Ovary (tissue), 9 donors: ENCODE data around the gene HECW1. TPM values are rescaled to one million over a fixed set of nuclear protein-coding genes. Genes with fewer than 3 reads are reported as not detected.

ENCODE experiments used
- DNase-seq, 5 donors: peaks; one replicate each; pipeline ENCODE4 v3.0.0-alpha.2; 2019 to 2020
- H3K27ac ChIP-seq, 2 donors: fragments of 200-600 bp; one replicate each; pipeline versions ENCODE4 v1.5.1 to v1.8.0; 2019 to 2022
- H3K27me3 ChIP-seq: fragments of 200-600 bp; one replicate; pipeline ENCODE4 v1.8.0; 2022
- H3K36me3 ChIP-seq: fragments of 200-600 bp; sonication (generic); one replicate; pipeline ENCODE4 v1.5.1; 2019
- H3K4me1 ChIP-seq: one replicate; pipeline ENCODE4 v1.8.1; 2013; ENCODE audit warnings: mild to moderate bottlenecking, moderate library complexity; ENCODE audit not compliant: insufficient read depth
- H3K4me3 ChIP-seq: fragments of 200-600 bp; sonication (generic); one replicate; pipeline ENCODE4 v1.5.1; 2017
- H3K9me3 ChIP-seq, 2 donors: fragments of 200-600 bp in 1 of 2; sonication (generic) in 1 of 2; one replicate each; pipeline versions ENCODE4 v1.5.1 to v1.8.1; 2013 to 2019; ENCODE audit warnings: mild to moderate bottlenecking in 1 of 2, moderate library complexity in 1 of 2
- EP300 ChIP-seq: sonication (generic); formaldehyde crosslinking; IDR thresholded peaks from one replicate; pipeline ENCODE4 v1.6.1; 2017; ENCODE audit warnings: antibody characterized with exemption
- POLR2A ChIP-seq: fragments of 450-650 bp; IDR thresholded peaks from one replicate; pipeline ENCODE4 v1.6.1; 2017; ENCODE audit warnings: antibody characterized with exemption, mild to moderate bottlenecking, moderate library complexity
- WGBS, 3 donors: extraction: QIAGEN DNeasy Blood & Tissue Kit in 1 of 3; methylation state at CpG; one replicate each; pipeline versions ENCODE4 v1.1.5 to v1.1.7; 2013 to 2017; 5-methylcytosine and 5-hydroxymethylcytosine counted together
- intact Hi-C, 4 donors: fragments of 100-400 bp; cut with DNase I; formaldehyde crosslinking; loops; one replicate each; pipeline versions ENCODE4 v1.11.0 to v1.15.1; 2022 to 2023
- polyA plus RNA-seq, 2 donors: library from polyadenylated mRNA; stranded (reverse); fragments of 200-250 nt in 1 of 2; fragments of 350-450 nt in 1 of 2; fragmentation: Illumina TruSeq in 1 of 2; extraction: RNeasy Lipid Tissue Mini Kit (QIAGEN cat#74804) in 1 of 2; gene quantifications; one replicate each; pipeline ENCODE4 v1.2.3, GENCODE V29; 2013 to 2014
- total RNA-seq, 7 donors: library from RNA; depleted of rRNA in 2 of 7; stranded (reverse); fragments of >200 nt in 2 of 7; fragmentation: NEBNext Ultra II Directional in 3 of 7; extraction: Animal tissue kit (Norgen Biotek cat#: 25700) in 3 of 7; gene quantifications; one replicate each; pipeline versions ENCODE4 v1.1.0 to v1.2.4, GENCODE V29; 2016 to 2023
- TF ChIP-seq, protein P1 (sequence below), 3 donors: fragments of 450-650 bp in 2 of 3; fragments of 200-600 bp in 1 of 3; IDR thresholded peaks; one replicate each; pipeline versions ENCODE4 v1.5.1 to v1.8.0; 2016 to 2022; ENCODE audit warnings: antibody characterized with exemption in 3 of 3, mild to moderate bottlenecking in 1 of 3
- donor health status: DM: no; HTN: no; CAD: no; lungs with moderate emphysema.
- donor health status: DM: no; HTN: no; CAD: no.
- donor health status: Bipolar disorder and iron deficiency.
- donor health status: DM: yes; HTN: yes; CAD: no.
- donor health status: DM: no; HTN: no; CAD: no.
- donor health status: DM: yes; HTN: yes; CAD: no.

The HECW1 gene
- total and polyA plus RNA-seq, 9 donors = 0.31 to 6.4 (median 1.8) TPM; not detected in 1

DNA sequence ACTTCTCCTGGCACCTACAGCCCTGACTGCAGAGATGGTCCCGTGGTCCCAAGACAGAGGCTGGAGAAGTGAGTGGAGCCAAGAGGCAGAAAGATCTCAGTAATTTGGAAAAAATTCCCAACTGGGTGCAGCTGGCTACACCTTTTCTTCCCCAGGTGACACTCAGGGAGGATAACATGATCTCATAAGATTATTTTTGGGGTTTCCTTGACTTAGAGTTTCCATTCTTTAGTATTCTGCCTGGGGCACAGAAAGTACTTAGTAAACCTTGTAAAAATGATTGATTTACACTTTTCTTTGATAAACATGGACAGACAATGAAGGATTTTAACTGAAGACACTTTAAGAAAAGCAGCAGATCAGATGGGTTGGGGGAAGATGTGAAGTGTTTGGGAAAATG is 38.6 kb downstream of the HECW1 start:
- no peaks in the 10 kb centered on the region for H3K27me3 ChIP-seq
- peaks cover 1% of the 10 kb centered on the region for H3K4me1 ChIP-seq
- H3K9me3 ChIP-seq = no peaks in the 10 kb centered on the region
- intact Hi-C loops = no loop called here
- WGBS, 3 donors = 79 to 92% (median 85%) methylated on average over 1 of the region's 1 CpG
- DNase-seq = no peak
- no peak overlapping the region for H3K27ac ChIP-seq
- H3K4me3 ChIP-seq = no peak overlapping the region
- no peaks in the 10 kb centered on the region for H3K36me3 ChIP-seq
- TF ChIP-seq, protein P1, sequence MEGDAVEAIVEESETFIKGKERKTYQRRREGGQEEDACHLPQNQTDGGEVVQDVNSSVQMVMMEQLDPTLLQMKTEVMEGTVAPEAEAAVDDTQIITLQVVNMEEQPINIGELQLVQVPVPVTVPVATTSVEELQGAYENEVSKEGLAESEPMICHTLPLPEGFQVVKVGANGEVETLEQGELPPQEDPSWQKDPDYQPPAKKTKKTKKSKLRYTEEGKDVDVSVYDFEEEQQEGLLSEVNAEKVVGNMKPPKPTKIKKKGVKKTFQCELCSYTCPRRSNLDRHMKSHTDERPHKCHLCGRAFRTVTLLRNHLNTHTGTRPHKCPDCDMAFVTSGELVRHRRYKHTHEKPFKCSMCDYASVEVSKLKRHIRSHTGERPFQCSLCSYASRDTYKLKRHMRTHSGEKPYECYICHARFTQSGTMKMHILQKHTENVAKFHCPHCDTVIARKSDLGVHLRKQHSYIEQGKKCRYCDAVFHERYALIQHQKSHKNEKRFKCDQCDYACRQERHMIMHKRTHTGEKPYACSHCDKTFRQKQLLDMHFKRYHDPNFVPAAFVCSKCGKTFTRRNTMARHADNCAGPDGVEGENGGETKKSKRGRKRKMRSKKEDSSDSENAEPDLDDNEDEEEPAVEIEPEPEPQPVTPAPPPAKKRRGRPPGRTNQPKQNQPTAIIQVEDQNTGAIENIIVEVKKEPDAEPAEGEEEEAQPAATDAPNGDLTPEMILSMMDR (IDR thresholded peaks at IDR 0.05) = no peak
- TF ChIP-seq POLR2A (no peak), EP300 (no peak)

DNA sequence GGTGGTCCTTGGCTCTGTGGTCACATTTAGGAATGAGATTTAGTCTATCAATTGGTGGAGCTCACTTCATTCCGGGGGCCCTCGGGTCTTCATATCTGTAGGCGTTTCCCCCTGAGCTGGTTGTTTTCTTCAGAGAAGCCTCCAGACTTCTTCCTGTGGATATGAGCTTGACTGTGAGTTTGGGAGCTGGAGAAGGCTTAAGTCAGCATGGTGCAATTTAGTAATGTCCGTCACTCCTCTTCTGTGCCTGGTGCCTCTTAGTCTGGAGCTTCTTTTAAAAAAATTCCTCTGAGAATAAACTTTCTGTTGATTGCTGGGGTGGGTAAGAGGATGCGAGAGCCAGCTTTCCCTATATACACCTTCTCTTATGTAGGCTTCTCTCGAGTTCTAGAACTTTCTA is 40.2 kb downstream of the HECW1 start:
- H3K4me3 ChIP-seq = no peak overlapping the region
- WGBS, 3 donors = 67 to 77% (median 74%) methylated on average over 6 of the region's 6 CpGs
- TF ChIP-seq POLR2A (no peak), EP300 (no peak)
- TF ChIP-seq, protein P1 (IDR thresholded peaks at IDR 0.05) = no peak
- no peaks in the 10 kb centered on the region for H3K27me3 ChIP-seq
- no peaks in the 10 kb centered on the region for H3K4me1 ChIP-seq
- H3K9me3 ChIP-seq = no peaks in the 10 kb centered on the region
- no peak for DNase-seq
- H3K36me3 ChIP-seq = no peaks in the 10 kb centered on the region
- H3K27ac ChIP-seq = no peak overlapping the region
- intact Hi-C loops = no loop called here

DNA sequence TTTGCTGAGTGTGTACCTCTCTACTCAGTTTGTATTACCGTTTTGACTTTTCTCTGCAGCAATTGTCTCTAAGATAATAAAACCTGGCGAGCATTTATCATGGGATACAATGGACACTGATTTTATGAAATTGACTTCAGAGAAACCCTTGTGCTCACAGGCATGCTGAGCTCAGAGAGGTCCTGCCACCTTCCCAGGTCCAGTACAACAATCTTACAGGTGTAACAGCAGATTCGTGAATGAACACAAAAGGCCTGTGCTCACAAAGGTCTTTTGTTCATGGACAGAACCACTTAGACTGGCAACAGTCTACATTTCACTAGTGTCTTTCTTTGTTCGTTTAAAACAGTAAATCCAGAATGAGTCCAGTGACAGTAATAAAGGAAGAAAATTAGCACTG is 43.2 kb downstream of the HECW1 start:
- no peak overlapping the region for H3K4me3 ChIP-seq
- no peaks in the 10 kb centered on the region for H3K4me1 ChIP-seq
- DNase-seq = no peak
- intact Hi-C loops = no loop called here
- TF ChIP-seq, protein P1 (IDR thresholded peaks at IDR 0.05) = no peak
- TF ChIP-seq EP300 (no peak), POLR2A (no peak)
- WGBS, 3 donors = 69 to 73% (median 70%) methylated on average over 4 of the region's 4 CpGs
- H3K27ac ChIP-seq = no peak overlapping the region
- no peaks in the 10 kb centered on the region for H3K27me3 ChIP-seq
- H3K36me3 ChIP-seq = no peaks in the 10 kb centered on the region
- H3K9me3 ChIP-seq = no peaks in the 10 kb centered on the region

DNA sequence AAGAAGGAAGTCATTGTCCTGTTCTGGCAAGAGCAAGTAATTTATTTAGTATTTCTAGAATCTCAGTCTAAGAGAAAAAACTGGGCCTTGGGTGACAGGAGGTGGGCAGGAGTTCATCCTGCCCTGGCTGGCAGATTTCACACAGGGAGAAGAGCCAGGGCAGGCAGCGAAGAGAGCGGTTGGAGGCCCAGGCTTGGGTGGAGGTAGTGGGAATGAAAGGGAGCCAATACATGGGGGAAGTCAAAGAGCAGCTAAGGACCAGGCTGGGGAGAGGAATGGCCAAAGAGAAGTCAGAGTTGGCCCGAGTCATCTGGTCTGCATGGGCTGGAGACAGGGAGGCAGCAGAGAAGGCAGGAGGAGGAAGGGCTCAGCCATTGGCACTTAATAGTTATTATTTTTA is 51.4 kb downstream of the HECW1 start:
- H3K4me1 ChIP-seq = no peaks in the 10 kb centered on the region
- no peaks in the 10 kb centered on the region for H3K27me3 ChIP-seq
- H3K4me3 ChIP-seq = no peak overlapping the region
- no peak for DNase-seq
- TF ChIP-seq, protein P1 (IDR thresholded peaks at IDR 0.05) = no peak
- TF ChIP-seq POLR2A = no peak
- no peak for TF ChIP-seq EP300
- no peaks in the 10 kb centered on the region for H3K9me3 ChIP-seq
- no peak overlapping the region for H3K27ac ChIP-seq
- intact Hi-C loops = no loop called here
- 95 to 99% (median 98%) methylated on average over 3 of the region's 3 CpGs for WGBS, 3 donors
- H3K36me3 ChIP-seq = no peaks in the 10 kb centered on the region

DNA sequence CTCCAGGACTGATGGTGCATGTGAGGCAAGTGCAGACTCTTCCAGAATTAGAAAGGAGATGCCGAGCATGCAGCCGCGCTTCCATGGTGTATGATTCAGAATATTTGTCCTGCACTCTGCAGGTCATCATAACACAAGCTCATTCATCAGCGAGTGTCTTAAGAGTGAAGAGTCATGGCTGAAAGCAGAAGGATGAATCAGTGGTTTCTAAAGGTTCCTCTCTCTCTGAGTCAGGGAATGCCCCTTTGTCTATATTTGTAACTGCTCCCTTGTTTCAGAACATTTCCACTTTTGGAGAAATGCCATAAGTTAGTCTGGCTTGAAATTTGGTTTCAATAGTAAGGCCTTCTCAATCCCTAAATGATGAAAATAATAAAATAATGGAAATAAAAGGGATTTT is 52.3 kb downstream of the HECW1 start:
- intact Hi-C loops = no loop called here
- H3K9me3 ChIP-seq = no peaks in the 10 kb centered on the region
- no peak overlapping the region for H3K27ac ChIP-seq
- DNase-seq = no peak
- no peak overlapping the region for H3K4me3 ChIP-seq
- H3K4me1 ChIP-seq = no peaks in the 10 kb centered on the region
- H3K27me3 ChIP-seq = no peaks in the 10 kb centered on the region
- no peak for TF ChIP-seq POLR2A
- TF ChIP-seq, protein P1 (IDR thresholded peaks at IDR 0.05) = no peak
- no peak for TF ChIP-seq EP300
- 13 to 20% (median 14%) methylated on average over 4 of the region's 4 CpGs for WGBS, 3 donors
- H3K36me3 ChIP-seq = no peaks in the 10 kb centered on the region
